Stimulated activated CD4-positive, alpha-beta T cell treated with anti-CD3 and anti-CD28 coated beads, Interleukin-1b, Interleukin-23, amount 100 ng/mL, for 24 hours (primary cell): ENCODE results near the gene BAZ1B.
"Not testable (repeated sequence)": the region's sequence is repeated elsewhere in the genome, so short reads cannot be mapped to it uniquely, and the experiment has no call there.

Experiments used
- DNase-seq, 4 experiments: peaks; one replicate each; pipeline ENCODE4 v3.0.0-alpha.2; 2020; ENCODE audit warnings: low read depth in 4 of 4, low spot score in 1 of 4

The BAZ1B gene

GRCh38 chr7:73522105-73522872 is at the start of gene BAZ1B:
Gene BAZ1B, minus strand, starts transcription at chr7:73522293. Its CDS starts 360 bp downstream, at chr7:73521933.
- DNase-seq, result peak; percentile 90 to 99 (median 94)

GRCh38 chr7:73570977-73571376 is 48.9 kb upstream of the BAZ1B start:
- no peak for DNase-seq

DNA sequence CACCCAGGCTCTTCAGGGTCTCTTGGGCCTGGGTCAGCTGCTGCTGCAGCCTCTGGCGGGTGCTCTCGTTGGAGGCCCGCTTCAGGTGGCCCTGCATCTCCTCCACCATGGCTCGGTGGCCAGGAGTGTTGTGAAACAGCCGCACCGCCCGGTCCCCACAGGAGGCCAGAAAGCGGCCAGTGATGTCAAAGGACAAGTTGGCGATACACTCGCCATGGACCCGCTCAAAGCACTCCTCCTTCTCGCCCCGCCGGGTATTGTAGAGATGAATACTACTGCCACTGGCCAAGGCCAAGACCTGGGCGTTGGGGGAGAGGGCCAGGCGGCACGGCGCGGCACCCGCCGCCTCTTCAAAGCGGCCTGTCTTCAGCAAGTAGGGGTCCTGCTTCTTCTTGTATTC is 48.4 kb upstream of the BAZ1B start:
- no peak for DNase-seq

DNA sequence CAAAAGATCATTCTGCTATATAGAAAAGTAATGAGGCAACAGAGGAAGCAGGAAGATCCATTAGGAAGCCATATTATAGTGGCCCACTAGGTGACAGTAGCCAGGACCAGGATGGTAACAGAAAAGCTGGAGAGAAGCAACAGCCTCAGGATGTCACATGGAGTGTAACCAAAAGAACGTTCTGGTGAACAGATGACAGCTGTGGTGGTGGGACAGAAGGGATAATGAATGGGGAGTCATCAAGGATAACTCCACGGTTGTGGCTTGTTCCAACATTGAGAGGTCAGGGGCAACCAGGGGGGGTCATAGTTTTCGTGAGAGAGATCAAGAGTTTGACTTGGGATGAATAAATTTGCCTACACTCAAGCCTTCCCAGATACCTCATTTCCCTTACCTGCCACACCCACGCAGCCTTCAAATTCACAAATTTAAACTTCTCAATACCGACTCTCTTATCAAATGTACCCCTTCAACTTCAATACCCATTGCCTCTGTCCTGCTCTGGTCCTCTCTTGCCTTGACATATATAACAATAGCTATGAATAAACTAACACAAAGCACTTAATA is 47.0 kb upstream of the BAZ1B start:
- no peak for DNase-seq

- DNase-seq, result no peak
These were observed 46.0 kb upstream of the BAZ1B start for GRCh38 chr7:73567846-73568685.

- DNase-seq, result no peak
These were observed 45.0 kb upstream of the BAZ1B start for GRCh38 chr7:73567140-73567539.

GRCh38 chr7:73566431-73566830 is 44.3 kb upstream of the BAZ1B start:
- DNase-seq, result not testable (repeated sequence)

GRCh38 chr7:73565675-73566340 is 43.7 kb upstream of the BAZ1B start:
- DNase-seq, result no peak

- DNase-seq, result no peak
These were observed 38.2 kb upstream of the BAZ1B start for GRCh38 chr7:73560109-73560835.

GRCh38 chr7:73557397-73558257 is 35.5 kb upstream of the BAZ1B start, which contains the start of gene BCL7B:
Gene BCL7B, minus strand, starts transcription at chr7:73557690. Its CDS starts 112 bp downstream, at chr7:73557578.
- DNase-seq, result peak; percentile 45 to 65 (median 64)

DNA sequence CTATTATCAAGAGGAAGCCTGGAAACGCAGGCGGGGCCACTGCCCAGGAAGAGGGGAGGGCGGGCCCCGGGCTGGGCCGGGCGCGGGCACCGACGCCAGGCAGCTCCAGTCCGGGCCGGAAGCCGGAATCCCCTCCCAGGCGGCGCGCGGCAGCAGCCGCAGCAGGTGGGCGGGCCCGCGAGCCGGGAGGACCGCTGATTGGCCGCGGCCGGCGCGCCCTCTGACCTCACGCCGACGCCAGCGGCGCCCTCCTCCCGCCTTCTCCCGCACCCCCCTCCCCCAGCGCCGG is 35.0 kb upstream of the BAZ1B start:
- DNase-seq, result peak; percentile 73 to 90 (median 82)

DNA sequence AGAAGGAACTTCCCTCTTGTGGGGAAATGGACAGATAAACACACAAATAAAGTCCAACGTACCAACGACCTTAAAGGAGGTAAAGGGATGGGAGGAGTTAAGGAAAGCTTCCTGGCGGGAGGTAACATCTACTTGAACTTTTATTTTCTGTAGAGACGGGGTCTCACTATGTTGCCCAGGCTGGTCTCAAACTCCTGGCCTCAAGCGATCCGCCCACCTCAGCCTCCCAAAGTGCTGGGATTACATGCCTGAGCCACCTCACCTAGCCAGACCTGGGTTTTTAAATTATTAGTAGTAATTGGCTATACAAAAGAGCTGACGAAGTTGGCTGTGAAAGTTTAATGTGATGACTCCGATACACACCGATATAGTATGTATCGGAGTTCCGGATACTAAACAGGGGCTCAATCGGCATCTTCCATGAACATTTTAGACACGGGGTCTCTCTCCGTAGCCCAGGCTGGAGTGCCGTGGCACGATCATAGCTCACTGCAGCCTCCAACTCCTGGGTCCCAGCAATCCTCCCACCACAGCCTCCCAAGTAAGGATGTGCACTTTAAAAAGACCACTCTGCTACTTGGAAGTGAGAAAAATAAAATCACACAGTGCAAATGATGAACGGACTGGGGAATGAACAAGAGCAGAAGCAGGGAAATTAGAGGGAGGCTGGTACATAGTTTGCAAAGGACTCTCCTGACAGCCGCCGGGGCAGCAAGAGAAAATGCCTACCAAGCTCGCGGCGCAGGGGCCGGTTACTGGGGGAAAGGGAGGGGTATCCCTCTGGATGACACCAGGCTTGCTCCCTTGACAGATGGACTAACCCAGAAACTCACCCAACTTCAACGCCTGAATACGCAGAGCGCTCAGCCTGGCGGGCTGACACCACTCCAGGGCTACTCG is 34.4 kb upstream of the BAZ1B start:
- DNase-seq, result no peak

GRCh38 chr7:73555411-73555982 is 33.4 kb upstream of the BAZ1B start:
- DNase-seq, result no peak

DNA sequence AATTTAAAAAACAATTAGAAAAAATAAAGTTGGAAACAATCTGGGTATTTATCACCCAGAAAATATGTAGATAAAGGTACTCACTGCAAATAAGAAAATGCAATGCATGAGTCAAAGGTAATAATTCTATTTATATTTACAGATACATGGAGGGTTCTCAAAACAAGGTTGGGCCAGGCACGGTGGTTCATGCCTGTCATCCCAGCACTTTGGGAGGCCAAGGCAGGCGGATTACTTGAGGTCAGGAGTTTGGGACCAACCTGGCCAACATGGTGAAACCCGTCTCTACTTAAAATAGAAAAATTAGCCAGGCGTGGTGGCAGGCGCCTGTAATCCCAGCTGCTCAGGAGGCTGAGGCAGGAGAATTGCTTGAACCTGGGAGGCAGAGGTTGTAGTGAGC is 28.0 kb upstream of the BAZ1B start:
- DNase-seq, result not testable (repeated sequence)

GRCh38 chr7:73549176-73549575 is 27.1 kb upstream of the BAZ1B start:
- DNase-seq, result no peak

DNA sequence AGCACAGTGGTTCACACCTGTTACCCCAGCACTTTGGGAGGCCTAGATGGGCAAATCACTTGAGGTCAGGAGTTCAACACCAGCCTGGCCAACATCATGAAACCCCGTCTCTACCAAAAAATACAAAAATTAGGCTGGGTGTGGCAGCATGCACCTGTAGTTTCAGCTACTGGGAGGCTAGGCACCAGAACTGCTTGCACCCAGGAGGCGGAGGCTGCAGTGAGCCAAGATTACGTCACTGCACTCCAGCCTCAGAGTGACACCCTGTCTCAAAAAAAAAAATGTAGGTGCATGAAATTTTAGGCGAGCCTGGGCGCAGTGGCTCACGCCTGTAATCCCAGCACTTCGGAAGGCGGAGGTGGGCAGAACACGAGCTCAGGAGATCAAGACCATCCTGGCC is 25.7 kb upstream of the BAZ1B start:
- no peak for DNase-seq

DNA sequence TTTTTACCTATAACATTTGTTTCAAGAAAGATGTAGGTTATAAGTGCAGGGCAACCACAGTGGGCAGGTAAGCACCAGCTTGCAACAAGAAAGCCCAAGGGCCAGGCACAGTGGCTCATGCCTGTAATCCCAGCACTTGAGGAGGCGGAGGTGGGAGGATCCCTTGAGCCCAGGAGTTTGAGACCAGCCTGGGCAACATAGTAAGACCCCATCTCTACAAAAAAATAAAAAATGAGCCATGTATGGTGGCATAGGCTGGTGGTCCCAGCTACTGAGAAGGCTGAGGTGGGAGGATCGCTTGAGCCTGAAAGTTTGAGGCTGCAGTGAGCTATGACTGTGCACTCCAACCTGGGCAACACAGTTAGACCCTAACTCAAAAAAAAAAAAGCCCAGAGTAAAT is 22.6 kb upstream of the BAZ1B start:
- no peak for DNase-seq

- no peak for DNase-seq
These were observed 19.6 kb upstream of the BAZ1B start for GRCh38 chr7:73541722-73542121.

DNA sequence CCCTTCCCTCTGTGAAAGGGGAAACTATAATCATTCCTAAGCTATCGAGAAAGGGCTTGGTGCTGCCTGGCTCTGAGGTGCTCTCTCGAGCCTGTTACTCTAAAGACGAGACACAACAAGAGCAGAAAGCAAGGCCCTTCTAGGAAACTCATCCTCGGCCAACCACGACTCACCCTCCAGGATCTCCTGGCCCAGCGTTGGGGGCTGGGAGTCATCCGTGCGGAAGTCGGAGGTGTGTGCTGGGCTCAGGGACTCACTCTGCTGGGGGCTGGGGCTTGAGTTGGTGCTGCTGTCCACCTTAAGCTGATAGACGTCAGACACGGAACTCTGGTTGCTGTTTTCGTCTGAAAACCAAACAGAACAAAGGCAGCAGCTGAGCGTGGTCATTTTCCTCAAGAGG is 17.6 kb upstream of the BAZ1B start:
- DNase-seq, result no peak
